ENCODE measurements around the gene PRKG1.
"Not testable (repeated sequence)": the region's sequence is repeated elsewhere in the genome, so short reads cannot be mapped to it uniquely, and the experiment has no call there.

The PRKG1 gene

DNA sequence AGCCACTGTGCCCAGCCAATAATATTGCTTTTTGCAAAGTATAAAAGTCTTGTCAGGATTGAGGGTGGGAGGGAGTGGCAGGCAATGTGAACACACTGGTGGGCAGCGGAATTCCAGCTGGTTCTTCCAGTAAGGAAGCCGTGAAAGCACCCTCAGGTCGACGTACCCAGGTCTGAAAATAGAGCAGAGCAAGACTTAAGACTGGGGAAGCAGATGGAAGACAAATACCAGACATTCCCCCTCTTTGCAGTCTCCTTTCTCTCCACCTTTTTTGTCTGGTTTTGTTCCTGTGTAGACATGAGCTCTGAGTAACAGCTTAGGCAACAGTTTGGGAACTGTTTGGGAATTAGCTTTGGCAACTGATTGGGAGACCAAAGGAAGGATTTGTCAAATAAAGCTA, 642.7 kb downstream of the PRKG1 start:
- DNase-seq, result no peak

DNA sequence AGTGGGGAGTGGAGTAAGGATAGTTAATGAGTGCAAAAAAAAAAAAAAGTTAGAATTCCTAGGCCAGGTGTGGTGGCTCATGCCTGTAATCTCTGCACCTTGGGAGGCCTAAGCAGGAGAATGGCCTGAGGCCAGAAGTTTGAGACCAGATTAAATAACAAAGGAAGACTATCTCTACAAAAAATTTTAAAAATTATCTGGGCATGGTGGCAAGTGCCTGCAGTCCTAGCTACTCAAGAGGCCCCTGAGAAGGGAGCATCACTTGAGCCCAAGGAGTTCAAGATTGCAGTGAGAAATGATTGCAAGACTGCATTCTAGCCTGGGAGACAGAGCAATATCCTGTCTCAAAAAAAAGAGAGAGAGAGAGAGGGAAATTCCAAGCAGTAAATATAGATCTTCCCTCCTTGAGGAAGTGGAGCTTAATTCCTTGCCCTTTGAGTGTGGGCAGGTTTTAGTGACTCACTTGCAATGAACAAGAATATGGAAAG, 644.6 kb downstream of the PRKG1 start:
- DNase-seq, result no peak

DNA sequence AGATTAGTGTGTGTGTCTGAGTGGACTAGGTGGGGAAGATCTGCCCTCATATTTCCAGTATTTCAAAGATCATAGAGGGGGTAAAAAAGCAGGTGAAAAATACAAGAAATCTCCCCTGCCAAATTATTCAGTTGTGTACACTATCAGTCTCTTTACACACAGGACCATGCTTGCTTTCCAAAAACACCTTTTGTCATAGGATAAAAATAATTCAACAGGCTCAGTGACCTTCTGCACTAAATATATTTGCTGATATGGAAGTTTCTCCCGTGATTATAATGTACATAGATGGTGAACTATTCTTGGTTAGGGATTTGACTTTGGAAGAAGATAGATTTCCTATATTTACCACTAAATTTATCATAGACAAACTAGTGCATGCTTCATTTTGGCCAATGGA, 649.8 kb downstream of the PRKG1 start:
- no peak for DNase-seq

DNA sequence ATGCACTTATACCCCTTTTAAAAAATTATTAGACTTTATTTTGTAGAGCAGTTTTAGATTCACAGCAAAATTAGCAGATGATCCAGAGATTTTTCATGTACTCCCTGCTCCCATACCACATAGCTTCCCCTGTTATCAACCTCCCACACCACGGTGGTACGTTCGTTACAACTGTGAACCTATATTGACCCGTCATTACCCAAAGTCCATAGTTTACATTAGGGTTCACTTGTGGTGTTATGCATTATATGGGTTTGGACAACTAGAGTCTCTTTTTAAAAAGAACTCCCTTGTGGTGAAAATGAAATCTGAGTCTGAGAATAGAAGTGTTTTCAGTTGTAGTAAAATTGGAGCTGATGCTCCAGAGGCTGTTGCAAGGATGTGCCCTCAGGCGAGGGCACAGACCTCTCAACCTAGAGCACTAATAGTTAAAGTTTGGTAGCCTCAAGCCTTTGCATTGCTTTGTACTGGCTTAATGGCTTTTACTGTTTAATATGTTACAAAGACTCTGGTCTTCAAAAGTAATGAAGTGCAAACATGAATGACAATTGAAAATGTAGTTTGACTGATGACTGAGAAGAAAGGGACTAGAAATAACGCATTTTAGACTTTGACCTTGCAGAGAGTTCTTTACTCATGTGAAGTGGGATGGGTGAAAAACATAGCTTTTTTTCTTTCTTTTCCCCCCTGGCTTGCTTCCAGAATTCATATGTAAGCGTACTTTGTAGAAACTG, 655.7 kb downstream of the PRKG1 start:
- no peak for DNase-seq

DNA sequence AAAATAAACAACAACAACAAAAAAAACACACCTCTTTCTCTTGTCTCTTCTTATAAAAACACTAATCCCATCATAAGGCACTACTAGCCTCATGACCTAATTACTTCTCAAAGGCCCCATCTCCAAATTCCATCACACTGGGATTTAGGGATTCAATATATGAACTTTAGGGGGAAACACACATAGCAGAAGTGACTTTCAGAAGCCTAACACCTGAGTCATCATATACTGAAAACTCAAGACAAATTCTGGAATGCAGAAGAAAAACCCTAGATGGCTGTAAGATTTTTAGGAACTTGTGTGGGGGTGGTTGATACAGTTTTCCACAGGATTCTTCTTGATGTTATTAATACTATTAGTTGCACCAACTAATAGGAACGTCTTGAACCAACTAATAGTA, 658.8 kb downstream of the PRKG1 start:
- DNase-seq, result no peak

DNA sequence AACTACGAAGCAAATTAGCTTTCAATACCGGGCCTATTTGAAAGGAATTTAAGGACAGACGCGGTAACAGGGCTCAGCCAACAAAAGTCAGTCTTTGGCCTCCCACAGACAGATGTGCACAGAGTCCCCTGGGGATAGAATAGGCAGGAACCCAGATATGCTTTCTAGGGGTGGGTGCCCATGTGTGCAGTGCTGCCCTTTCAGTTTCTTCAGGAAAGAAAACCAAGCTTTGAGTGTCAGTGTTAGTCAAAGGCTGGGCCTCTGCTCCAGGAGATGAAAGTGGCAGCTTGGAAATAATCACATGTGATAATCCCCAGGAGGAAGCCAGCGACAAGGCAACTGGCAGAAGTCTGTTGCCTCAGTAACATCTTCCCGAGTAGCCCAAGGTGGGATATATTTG, 668.9 kb downstream of the PRKG1 start:
- no peak for DNase-seq

DNA sequence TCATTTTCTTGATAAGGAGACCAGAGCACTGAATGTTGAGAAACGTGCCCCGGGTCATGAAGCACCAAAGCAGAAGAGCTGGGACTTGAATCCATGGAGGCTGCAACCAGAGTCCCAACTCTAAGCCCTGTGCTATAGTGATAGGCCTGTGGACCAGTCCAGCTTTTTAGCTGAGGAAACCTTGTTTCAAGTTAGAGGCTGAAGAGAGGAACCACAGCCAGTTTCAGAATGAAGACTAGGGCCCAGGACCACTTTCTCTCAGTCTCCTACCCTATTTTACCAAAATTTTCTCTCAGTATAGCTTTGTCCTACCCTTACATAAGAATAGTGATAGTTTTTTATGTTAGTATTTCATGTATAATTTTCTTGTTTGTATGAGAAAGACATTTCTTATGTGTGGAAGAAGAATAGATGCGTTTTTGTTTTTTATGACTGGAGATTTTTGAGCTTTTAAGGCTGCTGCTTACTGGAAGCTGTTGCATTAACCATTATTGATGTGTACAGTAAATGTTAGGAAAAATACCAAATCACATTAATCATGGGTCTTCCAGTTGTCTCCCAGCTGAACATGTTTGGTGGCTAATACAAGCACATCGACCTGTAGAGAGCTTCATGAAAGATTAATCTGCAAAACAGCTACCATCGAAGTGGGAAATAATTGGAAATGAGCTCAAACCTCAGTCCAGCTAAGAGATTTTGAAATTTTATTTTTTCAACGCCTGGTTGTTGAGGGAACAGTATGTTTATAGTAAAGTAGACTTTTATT, 670.1 kb downstream of the PRKG1 start:
- DNase-seq, result no peak

DNA sequence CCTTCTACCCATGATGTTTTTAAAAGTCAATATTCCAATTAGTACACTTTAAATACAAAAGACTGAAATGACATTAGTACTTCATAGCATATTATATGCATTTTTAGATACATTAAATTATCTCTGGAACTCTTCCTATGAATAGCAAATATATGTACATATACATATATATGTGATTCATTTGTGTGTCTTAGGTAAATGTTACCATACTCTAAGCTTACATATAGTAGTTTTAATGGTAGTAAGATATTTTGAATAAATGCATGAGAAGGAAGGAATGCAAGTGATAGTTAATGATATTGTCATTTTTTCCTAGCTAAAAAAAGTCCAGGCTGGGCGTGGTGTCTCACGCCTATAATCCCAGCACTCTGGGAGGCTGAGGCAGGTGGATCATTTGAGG, 671.1 kb downstream of the PRKG1 start:
- DNase-seq, result no peak

DNA sequence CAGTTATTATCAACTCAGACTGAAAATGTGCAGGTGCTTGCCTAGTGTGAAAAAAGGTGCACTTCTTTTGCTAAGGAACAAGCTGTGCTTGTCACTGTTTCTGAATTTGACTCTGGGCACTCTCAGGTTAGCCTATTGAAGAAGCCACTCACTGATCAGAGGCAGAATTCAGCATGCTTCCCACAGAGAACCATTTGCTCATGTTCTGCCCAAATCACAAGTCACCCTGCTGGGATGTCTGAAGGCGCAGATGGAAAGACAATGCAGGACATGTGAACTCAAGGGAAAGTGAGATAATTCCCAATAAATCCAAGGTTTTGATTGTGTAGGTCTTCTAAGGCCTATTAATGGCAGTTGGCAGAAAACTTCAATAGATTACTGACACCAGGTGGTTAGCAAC, 672.9 kb downstream of the PRKG1 start:
- DNase-seq, result no peak

DNA sequence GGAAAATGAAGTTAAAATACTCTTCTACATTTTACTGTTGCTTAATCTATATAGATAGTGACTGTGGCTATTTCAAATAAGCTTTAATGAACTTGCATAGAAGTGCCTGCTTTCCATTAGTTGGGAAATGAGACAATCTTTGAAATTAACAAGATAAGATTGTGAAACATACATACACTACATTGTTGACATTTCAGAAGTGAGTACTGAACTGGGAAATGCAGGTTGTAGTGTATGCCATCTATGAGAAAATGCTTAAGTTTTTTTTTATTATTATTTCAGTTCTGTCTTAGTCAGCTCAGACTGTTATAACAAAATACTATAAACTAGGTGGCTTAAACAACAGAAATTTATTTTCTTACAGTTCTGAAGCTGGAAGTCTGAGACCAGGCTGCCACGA, 674.7 kb downstream of the PRKG1 start:
- DNase-seq, result no peak

DNA sequence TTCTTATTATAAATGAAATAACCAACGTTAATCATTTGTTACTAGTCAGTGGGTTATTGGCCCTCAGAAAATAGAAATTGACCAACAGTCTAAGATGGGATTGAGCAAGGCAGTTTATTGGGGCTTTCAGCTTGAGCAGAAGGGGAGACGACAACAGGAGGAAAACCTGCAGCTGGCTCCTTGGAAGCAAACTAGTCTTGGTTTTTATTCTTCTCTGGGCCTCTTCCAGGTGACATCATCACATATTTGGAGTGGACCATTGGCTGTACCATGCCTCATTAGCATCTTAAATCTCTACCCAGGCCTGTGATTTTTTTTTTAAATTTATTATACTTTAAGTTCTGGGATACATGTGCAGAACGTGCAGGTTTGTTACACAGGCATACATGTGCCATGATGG, 684.1 kb downstream of the PRKG1 start:
- no peak for DNase-seq

DNA sequence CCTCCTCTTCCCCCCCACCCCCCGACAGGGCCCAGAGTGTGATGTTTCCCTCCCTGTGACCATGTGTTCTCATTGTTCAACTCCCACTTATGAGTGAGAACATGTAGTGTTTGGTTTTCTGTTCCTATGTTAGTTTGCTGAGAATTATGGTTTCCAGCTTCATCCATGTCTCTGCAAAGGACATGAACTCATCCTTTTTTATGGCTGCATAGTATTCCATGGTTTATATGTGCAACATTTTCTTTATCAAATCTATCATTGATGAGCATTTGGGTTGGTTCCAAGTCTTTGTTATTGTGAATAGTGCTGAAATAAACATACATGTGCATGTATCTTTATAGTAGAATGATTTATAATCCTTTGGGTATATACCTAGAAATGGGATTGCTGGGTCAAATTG, 684.6 kb downstream of the PRKG1 start:
- DNase-seq, result not testable (repeated sequence)

DNA sequence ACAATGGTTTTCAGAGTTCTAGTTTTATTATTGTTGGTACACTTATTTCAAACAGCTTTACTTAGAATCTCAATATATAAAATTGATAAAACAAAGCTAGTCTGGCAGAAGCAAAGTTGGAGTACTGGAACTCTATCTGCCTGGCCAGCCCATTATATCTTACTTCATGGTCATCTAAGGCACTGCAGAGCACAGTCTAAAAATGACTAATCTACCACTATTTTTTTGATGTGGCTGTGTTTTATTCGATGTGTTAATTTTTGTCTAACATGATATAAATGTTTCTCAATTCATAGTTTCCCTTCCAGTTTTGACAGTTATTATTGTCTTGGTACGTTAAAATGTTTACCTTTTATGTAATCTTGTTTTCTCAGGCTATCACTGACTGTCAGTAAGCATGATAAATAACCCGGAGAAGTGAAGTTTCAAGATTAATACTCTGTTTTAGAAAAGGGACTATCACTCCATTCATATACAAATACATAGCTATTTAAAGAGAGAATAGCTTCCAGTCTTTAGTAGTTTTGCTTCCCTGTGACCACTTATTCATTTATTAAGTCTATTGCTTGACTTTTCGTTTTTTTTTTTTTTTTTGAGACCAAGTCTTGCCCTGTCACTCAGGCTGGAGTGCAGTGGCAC, 685.7 kb downstream of the PRKG1 start:
- no peak for DNase-seq

DNA sequence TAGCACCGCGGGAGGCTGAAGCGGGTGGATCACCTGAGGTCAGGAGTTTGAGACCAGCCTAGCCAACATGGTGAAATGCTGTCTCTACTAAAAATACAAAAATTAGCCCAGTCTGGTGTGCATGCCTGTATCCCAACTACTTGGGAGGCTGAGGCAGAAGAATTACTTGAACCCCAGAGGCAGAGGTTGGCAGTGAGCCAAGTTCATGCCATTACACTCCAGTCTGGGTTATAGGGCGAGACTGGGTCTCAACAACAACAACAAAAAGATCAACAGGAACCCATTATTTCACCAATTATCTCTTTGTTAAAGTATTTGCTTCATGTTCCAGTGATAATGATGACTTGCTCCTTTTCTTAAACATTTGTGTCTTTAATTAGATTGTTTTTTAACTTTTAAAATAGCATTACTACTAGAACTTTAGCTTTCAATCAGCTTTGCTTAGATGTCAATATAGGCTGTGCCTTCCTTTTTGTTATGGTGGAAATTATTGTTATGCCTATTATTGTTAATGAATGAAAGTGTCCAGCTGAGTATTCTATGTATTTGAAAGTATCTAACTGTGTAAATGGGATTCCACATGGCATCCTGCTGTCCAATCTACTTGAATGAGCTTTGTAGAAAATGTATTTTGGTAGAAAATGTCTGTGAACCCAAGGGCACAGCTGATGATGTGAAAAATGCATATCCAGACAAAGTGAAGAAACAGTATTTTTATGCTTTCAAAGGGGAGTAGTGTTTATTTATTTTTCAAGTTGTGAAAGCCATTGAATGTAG, 686.8 kb downstream of the PRKG1 start:
- DNase-seq, result no peak

DNA sequence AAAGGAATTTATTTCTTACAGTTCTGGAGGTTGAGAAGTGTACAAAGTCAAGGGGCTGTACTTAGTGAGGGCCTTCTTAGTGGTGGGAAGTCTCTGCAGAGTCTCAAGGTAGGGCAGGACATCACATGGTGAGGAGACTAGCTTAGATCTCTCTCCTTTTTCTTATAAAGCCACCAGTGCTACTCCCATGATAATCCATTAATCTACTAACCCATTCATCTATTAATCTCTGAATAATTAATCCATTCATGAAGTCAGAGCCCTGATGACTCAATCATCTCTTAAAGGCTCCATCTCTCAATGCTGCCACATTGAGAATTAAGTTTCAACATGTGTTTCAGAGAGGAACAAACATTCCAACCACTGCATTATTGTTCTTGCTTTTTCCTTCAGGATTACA, 689.5 kb downstream of the PRKG1 start:
- no peak for DNase-seq

DNA sequence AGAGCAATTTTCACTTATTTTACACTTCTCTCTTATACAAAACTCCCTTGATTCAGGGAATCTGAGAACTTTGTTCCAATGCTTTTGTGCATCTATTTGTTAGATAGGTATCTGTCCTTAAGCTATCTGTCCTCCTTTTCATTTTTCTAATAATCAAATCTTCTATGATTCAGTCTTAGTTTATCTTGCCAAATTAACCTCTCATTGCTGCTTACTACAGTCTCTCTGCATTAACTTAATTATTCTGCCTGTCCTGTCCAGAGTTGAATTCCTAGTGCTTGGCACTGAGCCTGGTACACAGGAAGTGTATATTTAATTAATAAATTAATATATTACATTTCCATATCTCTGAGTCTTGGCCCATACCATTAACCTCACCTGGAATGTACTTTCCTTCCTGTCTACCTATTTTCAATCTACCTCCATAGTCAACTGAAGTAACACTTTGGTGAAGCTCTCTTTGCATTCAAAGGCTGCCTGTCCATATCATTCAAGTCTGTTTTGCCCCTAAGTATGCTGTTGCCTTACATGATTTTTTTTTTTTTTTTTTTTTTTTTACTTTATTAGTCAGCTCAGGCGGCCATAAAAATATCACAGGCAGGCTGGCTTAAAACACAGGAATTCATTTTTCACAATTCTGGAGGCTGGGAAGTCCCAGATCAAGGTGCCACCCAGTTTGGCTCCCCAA, 691.1 kb downstream of the PRKG1 start:
- DNase-seq, result no peak

DNA sequence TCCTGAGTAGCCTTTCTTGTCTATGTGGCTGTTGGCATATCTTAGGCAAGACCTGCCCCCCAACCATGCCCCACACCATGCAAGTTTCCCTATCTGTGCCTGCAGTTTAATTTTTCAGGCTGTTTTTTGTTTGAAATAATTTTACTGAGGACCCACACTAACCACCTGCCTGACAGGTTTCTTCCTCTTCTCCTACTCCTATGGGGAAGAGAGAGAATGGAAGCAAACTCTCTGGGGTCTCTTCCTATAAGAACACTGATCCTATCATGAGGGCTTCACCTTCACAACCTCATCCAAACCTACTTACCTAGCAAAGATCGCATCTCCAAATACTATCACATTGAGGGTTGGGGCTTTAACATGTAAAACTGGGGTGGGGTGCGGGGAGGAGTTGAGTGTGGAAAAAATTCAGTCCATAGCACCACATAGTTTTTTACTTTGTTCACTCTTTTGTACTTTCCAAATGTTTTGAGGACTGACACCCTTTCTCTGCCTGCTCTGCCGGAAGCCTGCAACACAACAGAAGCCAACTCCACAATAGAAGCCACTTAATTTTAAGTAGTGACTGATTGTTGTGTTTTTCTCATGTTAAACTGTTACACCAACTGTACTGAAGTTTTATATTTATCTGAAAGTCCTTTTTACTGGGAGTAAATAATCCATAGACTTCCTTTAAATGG, 692.3 kb downstream of the PRKG1 start:
- no peak for DNase-seq

DNA sequence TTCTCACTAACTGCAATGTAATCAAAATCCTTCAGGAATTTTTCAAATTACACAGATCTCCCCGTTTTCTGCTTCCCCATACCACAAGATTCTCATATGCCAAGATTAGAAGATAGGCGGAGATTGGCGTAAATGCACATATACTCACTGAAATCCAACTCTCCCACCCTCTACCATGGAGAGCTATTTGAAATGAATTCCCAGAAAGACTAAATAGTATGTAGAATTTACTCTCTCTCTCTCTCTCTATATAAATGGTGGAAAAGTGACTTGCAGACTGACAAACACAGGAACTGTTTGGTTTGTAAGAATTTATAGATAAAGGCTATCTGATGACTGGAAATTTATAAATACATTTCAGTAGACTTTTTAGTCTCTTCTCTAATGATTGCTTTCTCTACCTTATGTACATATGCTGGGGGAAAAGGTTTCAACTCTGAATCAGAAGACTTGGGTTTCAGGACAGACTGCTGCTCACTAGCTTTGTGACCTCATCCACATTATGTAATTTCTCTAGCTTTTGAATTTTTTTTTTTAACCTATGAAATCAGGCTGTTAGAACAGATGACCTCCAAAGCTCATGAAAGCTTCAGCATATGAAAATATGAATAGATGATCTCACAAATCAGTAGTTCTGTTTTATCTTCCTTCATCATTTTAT, 692.9 kb downstream of the PRKG1 start:
- no peak for DNase-seq

DNA sequence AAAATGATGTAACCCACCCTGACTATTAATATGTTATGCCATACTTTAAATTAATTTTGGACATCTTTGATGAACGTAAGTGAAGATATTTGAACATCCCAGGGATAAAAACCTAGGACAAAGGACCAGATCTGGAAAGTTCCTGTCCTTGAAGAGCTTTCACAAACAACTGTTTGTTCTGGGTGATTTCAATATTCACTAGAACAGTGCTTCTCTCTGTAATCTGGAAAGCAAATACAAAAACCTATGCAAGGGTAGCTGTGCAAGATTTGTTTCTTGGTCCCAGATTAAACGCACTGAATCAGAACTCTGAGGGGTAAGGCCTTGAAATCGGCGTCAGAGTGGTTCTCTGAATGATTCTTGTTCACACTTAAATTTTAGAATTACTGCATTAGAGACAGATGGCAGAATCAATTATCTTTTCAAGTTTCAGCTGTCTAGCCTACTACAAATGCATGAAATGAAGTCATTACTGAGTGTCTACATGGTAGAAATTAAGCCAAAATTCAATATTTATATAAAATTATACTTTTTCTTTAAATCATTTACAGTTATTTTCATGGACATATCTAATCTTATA, 694.7 kb downstream of the PRKG1 start:
- no peak for DNase-seq

DNA sequence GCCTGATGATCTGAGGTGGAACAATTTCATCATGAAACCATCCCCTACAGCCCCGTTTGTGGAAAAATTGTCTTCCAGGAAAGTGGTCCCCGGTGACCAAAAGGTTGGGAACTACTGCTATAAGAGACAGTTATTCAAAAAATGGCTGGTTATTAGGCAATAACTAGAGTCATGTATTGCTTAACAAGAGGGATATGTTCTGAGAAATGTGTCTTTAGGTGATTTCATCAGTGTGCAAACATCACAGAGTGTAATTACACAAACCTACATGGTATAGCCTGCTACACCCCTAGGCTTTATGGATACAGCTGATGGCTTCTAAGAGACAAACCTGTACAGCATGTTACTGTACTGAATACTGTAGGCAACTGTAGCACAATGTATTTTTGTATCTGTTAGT, 696.4 kb downstream of the PRKG1 start:
- no peak for DNase-seq

DNA sequence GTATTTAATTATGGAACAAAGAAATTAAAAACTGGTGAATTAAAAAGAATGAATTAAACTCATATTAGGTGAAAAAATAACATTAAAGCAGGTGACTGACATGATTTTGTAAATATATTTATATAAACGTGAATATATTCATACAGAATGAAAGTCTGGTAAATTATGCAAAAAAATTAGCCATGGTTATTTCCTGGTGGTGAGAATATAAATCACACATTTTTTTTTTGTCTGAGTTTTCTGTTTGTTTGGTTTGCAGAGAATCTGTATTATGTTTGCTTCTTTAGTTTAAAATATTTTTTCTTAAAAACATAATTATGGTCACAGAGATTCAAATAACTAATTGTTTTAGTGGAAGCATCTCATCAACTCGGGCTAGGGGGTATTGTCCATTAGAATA, 698.1 kb downstream of the PRKG1 start:
- no peak for DNase-seq
